Esophagus mucosa (tissue), 1 donor: ENCODE data around the gene DNAJC3. TPM values are rescaled to one million over a fixed set of nuclear protein-coding genes. Genes with fewer than 3 reads are reported as not detected.
"Not testable (repeated sequence)": the region's sequence is repeated elsewhere in the genome, so short reads cannot be mapped to it uniquely, and the experiment has no call there.

Experiments
- ATAC-seq: fragments of 200-7000 bp; cut with Tn5 transposase; one replicate; pipeline ENCODE4 v1.9.1; 2020
- total RNA-seq: library from RNA; stranded (reverse); gene quantifications from one replicate; pipeline ENCODE4 v1.2.4, GENCODE V29; 2023
- donor health status: DM: yes; HTN: yes; CAD: no.

The DNAJC3 gene
- total RNA-seq, 1 donor from 2014 or later, result 19.6 TPM

DNA sequence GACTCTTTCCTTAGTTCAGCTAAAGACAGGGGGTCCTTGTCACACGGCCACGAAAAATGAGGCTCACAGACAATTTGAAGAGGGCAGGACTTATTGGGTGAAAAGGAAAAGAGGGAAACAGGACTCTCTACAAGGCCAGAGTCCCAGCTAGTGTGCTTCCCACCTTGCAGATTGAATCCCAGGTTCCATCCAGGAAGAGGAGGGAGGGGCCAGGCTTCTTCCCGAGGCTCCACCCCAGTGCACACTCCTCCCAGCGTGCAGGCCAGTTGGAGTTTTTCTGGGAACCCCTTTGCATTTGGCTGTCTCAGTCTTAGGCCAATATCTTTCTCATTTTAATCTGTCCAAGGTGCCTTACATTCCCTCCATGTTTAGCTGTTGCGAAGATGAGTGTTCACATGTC is 106.8 kb downstream of the DNAJC3 start:
- ATAC-seq, result no peak

DNA sequence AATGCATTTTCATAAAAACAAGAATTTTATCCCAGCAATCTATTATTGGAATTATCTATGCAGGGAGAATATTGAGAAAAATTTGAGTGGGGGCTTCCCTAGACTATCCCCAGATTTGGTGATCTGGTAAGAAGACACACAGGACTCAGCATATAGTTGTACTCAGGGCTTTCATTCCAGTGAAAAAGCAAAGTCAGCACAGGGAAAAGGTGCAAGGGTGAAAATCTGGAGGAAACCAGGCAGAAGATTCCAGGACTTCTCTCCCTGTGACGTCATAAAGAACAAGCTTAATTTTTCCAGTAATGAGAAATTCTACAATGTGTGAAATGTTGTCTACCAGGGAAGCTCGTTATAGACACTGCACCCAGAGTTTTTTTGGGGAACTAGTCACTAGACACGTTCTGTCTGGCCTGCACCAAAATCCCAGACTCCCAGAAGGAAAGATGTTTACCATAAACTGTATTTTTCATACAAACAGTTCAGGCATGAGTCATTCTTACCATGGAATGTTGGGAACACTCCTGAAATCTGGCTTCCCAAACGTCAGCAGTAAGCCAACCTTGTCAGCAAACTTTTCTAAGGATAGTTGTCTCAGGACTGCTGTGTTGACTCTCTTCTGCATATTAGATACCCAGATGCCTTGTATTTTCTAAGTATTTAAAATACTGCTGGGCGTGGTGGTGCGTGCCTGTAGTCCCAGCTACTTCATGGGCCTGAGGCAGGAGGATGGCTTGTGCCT is 107.4 kb downstream of the DNAJC3 start:
- no peak for ATAC-seq

DNA sequence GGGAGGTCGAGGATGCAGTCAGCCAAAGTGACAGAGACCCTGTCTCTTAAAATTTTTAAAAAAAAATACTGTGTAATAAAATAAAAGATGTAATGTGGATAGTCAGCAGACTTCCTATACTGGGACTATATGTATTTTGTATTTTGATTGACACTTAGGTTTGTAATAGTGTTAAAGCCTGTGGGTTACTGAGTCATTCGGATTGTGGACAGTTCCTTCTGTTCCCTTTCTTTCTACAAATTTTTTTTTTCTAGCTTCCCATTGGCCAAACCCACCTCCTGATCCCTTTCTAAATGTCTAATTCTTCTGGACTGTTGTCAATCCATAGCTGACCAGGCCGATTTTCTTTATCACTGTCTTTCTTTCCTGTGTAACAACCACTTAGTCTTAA is 108.0 kb downstream of the DNAJC3 start:
- no peak for ATAC-seq

DNA sequence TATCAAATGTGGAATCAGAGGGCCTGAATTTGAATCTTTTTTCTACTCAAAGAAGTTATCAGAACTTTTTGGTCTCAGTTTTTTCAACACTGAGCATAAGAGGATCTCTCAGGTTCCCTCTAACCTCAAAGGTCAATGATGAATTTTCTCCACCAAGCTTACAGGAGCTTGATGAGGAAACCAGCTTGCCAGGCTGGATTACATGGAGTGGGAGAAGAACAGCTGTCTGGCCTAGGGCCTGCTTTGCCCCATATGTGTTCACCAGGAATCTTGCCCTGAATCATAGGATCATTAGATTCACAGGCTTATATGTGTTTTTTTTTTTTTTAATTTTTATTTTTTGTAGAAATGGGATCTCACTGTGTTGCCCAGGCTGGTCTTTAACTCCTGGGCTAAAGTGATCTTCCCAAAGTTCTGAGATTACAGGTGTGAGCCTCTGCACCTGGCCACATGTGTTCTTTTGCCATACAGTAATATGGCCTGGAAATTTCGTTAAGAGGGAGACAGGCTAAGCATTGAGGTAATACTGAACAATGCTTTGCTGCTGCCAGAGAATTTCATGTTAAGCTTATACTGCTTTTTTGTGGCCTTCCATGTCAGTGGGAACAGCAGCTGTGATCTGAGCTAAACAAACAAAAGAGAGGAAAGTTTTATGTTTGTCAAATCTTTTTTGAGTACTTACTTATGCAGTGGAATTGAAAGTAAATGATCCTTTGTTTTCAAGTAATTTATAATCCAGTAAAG is 110.6 kb downstream of the DNAJC3 start:
- ATAC-seq, result no peak

DNA sequence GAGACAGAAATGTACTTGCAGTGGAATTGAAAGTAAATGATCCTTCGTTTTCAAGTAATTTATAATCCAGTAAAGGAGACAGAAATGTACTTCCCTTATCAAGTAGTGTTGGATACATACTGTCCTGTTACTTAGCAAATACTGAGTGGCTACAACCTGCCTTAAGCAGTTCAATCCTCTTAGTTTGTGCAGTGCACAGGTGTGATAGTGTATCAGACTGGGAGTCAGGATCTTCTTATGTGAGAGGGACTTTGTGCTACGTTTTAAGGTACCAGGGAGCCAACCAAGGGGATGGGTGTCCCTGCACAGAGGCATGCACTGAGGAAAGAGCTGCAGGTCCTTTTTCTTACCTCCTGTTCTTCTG is 111.1 kb downstream of the DNAJC3 start:
- ATAC-seq, result no peak

DNA sequence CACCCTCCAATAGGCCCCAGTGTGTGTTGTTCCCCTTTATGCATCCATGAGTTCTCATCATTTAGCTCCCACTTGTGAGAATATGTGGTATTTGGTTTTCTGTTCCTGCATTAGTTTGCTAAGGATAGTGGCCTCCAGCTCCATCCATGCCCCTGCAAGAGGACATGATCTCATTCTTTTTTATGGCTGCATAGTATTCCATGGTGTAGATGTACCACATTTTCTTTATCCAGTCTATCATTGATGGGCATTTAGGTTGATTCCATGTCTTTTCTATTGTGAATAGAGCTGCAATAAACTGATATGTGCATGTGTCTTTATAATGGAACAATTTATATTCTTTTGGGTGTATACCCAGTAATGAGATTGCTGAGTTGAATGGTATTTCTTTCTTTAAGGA is 112.4 kb downstream of the DNAJC3 start:
- not testable (repeated sequence) for ATAC-seq

DNA sequence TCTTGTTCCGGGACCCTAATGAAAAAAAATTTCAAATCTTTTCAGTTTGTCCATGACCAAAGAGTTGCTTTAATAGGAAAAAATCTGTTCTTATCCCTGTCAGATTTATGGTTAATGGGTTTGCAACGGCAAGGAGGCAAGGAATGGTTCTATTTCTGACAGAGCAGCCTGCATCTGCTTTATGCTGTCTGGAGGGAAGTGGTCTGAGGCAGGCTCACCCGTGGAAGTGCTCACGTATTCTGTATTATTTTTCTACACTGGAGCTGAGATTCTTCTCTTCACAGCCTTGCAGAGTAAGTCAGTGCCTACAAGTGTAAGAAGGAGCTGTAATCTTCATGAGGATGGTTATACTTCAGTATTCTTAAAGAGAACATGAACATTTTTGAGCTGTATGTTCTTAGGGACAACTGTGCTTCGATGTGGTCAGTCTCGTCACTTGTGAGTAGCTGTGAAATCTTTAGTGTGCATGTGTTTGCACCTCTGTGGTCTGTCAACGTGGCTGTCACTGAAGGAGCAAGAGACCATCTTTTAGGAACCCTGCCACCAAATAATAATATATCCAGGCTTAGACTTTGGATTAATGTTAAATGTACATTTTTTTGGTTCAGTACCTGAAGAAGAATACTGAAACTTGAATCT is 114.3 kb downstream of the DNAJC3 start:
- ATAC-seq, result no peak

DNA sequence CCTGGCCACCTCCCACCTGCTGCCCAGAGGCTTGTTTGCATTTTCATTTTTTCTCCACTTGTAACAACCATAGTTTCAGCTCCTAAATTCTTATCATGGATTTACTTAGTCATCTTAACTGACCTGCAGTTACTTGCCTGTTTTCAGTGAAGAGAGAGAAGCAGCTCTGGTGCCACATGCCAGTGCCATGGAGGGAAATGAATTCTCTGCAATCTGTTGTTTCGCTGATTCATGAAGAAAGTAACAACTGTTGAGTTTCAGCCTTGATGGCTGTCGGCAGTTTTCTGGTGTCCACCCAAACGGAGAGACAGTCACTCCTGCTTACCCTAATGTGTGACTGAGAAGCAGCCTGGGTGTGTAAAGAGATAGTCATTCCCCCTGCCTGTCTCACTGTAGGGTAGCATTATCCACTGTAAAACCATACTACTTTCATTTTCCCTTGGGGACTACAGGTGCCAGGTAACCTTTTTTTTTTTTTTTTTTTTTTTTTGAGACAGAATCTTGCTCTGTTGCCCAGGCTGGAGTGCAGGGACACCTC is 116.1 kb downstream of the DNAJC3 start:
- ATAC-seq, result no peak

DNA sequence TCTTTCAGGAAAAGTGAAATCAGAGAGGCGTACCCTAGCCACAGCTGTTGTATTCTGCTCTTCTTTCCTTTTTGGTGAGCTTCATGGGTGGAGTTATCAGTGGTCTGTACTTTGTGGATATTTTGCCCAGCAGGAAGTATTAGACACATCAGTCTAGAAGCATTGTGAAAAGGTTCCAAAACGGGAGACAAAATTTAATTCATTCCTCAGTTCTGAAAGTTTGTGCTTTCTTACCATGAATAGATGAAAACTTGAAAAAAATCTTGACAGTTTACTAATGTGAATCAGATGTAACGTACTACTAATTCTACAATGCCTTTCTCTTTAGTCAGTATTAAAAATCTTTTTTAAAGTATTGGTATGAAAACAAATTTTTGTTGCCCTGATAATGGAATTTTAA is 116.8 kb downstream of the DNAJC3 start:
- no peak for ATAC-seq

DNA sequence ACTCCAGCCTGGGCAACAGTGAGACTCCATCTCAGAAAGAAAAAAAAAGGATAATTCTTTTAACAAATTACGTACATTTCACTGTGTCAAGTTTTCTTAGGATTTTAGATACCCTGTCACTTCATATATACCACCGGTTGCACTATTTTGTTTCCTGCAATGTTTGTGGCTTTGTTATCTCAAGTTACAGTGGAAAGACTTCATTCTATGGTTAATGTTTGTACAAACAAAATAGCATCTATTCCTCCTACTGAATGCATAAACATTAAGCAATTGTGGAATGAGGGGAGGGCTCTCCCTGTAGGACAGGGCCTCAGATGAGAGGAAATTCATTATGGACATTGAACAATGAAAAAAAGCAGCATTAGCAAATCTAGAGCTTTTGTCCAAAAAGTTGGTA is 120.1 kb downstream of the DNAJC3 start:
- ATAC-seq, result no peak

DNA sequence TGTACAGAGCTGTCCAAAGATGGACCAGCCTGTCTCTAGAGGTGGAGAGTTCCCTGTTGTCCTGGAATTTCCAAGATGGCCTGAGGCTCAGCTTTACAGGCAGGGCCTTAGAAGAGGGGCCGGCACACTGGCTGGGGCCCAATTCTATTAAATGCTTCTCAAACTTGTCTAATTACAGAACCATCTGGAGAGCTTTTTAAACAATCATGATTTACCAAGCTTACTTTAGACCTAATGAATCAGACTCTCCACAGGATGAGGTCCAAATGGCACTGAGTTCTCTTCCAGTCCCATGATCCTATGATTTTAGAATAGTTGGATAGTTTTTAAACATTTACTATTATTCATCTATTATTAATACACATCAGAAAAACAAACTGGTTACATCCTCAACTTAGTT is 123.5 kb downstream of the DNAJC3 start:
- no peak for ATAC-seq

DNA sequence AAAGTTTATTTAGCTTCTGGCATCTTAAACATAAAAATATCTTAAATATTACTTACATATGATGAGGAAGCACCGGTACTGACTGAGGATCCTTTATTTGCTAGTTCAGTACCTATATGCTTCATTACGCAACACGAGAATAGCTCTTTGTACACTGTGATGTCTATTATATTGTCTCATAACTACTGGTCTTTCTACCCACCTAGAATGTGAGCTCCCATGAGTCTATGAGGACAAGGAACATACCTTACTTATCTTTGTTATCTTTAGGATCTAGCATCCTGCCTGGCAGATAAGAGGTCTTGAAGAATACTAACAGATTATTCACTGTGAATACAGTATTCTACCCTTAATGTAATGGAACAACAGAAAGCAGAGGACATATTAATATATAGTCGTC is 124.9 kb downstream of the DNAJC3 start:
- no peak for ATAC-seq

DNA sequence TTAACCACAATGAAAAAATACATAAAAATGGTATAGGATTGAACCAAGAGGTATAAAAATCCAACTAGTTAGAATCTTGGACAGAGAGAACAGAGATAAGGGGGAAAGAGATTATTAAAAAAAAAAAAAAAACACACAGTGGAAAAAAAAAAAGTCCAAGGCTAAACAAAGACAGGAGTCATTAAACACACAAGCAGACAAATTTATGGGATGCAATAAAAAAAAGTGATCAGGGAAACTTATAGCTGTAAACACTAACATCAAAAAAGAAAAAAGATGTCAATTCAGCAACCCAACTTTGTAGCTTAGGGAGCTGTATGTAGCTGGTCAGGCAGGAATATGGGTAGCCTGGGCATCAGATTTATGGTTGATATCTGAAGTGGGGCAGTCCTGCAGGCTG is 129.0 kb downstream of the DNAJC3 start:
- no peak for ATAC-seq

DNA sequence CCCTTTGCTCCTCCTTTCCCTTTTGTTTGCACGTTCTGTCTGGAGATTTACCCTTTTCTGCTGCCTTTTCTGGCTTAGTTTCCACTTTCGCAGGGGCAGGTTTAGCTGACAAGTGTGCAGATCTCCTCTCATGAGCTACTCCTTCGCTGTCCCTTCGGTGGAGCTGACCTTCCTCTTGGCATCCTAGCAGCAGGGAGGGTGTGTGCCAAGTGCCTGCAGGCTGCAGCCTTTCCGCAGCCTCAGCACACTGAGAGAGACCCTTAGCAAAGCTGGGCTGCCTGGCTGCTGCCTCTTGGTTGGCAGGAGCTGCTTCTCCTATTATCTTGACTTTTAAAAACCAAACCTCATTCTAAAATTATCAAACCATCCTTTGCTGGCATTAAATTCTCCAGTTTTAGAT is 132.5 kb downstream of the DNAJC3 start:
- ATAC-seq, result no peak

DNA sequence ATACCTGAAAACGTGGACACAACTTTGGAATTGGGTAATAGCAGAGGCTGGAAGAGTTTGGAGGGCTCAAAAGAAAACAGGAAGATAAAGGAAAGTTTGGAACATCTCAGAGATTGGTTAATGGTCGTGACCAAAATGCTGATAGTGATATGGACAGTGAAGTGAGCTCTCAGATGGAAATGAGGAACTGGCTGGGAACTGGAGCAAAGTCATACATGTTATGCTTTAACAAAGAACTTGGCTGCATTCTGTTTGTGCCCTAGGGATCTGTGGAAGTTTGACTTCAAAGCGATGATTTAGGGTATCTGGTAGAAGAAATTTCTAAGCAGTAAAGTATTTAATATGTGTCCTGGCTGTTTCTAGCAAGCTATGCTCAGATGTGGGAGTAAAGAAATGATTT is 136.2 kb downstream of the DNAJC3 start:
- no peak for ATAC-seq

DNA sequence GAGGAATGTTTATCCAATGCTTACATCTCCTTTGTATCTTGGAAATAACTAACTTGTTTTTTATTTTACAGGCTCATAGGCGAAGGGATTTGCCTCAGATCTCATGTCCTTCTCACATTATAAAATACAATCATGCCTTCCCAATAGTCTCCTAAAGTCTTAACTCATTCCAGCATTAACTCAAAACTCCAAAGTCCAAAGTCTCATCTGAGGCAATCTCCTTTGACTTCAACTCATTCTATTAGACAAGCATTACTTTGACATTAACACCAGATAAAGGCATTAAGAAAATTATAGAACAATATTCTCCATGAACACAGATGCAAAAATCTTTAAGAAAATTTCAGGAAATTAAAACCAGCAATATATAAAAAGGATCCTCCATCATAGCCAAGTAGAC is 137.6 kb downstream of the DNAJC3 start:
- no peak for ATAC-seq

DNA sequence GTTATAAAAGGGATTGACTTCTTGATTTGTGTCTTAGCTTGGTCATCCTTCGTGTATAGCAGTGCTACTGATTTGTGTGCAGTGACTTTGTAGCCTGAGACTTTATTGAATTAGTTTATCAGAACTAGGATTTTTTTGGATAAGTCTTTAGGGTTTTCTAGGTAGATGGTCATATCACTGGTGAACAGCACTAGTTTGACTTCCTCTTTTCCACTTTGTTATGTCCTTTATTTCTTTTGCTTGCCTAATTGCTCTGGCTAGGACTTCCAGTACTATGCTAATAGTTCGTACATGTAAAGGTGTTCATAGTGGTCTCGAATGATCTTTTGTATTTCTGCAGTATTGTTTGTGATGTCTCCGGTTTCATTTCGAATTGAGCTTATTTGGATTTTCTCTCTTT is 145.4 kb downstream of the DNAJC3 start:
- no peak for ATAC-seq

DNA sequence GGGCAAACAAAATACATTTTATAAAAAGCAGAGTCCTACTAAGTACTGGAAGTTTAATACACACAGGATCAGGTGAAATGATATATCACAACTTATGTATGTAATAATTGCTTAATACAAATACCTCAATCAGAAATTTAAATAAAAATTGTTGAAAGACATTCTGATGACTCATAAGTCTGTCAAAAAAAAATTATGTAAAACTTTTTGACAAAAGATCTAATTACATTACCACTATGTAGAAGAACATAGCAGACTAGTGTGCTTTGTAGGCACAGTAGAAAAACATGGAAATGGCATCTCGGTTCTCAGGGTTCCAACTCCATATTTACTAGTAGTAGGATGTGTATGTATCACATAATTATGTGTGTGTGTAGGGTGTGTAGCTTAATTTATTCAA is 156.2 kb downstream of the DNAJC3 start:
- no peak for ATAC-seq

DNA sequence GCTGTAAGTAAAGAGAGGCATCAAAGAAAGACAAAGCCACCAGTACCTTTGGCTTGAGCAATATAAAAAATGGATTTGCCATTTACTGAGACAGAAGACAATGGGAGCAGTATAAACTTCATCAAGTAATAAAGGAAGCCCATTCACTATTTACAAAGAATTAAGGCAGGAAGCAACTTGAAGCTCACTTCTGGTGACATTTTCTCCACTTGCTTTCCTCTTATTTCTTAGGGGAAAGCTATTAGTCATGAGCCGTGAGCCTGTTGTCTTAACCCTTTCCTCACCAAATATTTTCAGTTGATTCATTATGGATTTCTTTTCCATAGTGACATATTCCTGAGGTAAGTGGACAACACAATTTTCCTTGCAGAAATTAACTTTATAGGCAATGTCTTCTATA is 156.8 kb downstream of the DNAJC3 start:
- peak; percentile 55 for ATAC-seq

DNA sequence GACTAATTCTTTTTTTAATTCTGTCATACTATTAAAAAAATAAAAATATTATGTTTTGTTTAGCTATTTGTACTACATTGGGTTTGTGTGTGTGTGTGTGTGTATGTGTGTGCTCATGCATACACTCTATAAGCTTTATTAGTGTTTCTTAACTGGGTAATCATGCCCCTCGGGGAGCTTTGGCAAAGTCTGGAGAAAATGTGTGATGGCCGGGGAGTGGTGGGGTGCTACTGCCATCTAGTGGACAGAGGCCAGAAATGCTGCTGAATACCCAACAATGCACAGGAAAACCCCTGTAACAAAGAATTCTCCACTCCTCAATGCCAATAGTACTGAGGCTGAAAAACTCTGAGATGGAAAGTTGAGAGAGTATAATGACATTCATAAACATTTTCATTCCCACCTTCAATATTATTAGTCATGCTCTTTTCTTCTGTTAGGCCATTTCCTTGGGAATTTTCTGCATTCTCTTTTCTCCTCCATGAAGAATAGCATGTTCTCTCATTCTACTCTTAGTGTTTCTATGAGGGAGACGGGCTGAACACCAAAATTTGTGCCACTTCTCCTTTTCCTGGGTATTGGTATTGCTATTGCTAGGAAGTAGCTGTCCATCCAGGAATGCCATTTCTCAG is 157.3 kb downstream of the DNAJC3 start:
- peak; percentile 92 for ATAC-seq

DNA sequence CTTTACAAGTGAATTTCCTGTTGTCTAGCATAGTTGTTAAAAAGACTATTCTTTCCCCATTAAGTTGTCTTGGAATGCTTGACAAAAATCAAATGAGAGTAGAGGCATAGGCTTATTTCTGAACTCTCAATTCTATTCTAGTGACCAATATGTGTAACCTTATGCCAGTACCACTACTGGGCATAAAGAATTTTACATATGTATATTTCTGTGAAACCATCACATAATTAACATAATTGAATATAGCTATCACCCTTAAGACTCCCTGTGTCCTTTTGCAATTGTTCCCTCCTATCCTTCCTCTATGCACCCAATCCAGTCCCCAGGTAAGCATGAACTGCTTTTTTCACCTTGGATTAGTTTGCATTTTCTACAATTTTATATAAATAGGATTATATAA is 165.0 kb downstream of the DNAJC3 start:
- no peak for ATAC-seq

DNA sequence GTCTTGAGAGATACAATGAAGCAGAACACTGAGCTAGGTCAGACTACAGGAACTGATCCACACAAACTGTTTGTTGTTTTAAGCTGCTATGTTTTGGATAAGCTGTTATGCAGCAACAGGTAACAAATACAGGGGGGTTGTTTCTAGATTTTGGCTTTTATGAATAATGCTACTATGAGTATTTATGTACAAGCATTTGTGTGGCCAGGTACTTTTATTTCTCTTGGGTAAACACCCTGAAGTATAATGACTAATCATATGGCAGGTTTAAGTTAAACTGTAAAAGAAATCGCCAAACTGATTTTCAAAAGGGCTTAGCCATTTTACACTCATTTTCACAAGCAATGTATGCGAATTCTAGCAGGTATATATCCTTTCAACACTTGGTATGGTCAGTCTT is 166.0 kb downstream of the DNAJC3 start:
- no peak for ATAC-seq
